Transverse colon (tissue), 4 donors: Measurements from ENCODE around the gene MYD88. TPM values are rescaled to one million over a fixed set of nuclear protein-coding genes. Genes with fewer than 3 reads are reported as not detected.

Source experiments
- DNase-seq: peaks from one replicate; pipeline ENCODE4 v3.0.0-alpha.2; 2019
- H3K27ac ChIP-seq, 4 donors: fragments of 200-600 bp; sonication (generic); 2 replicates each; pipeline ENCODE4 v1.5.1; 2016 to 2018; ENCODE audit warnings: inconsistent platforms in 4 of 4
- H3K27me3 ChIP-seq: fragments of 200-600 bp; sonication (generic); 2 replicates; pipeline ENCODE4 v1.5.1; 2017; ENCODE audit warnings: inconsistent platforms
- H3K36me3 ChIP-seq, 4 donors: fragments of 200-600 bp; sonication (generic); 2 replicates each; pipeline ENCODE4 v1.5.1; 2017 to 2019; ENCODE audit warnings: inconsistent platforms in 4 of 4
- H3K4me1 ChIP-seq, 4 donors: fragments of 200-600 bp; sonication (generic); 2 replicates each; pipeline ENCODE4 v1.5.1; 2017 to 2020; ENCODE audit warnings: inconsistent platforms in 4 of 4
- H3K4me3 ChIP-seq, 4 donors: fragments of 200-600 bp; sonication (generic); 1 replicate in 1 of 4; 2 replicates in 3 of 4; pipeline versions ENCODE4 v1.5.1 to v1.6.1; 2017 to 2019; ENCODE audit warnings: inconsistent platforms in 4 of 4
- H3K9me3 ChIP-seq, 2 donors: fragments of 200-600 bp; sonication (generic); 2 replicates each; pipeline ENCODE4 v1.5.1; 2017 to 2019; ENCODE audit warnings: inconsistent platforms in 2 of 2
- CTCF ChIP-seq, 5 experiments: fragments of 200-600 bp in 3 of 5; fragments of 450-650 bp in 2 of 5; sonication (generic) in 3 of 5; IDR thresholded peaks; 1 replicate in 2 of 5; 2 replicates in 3 of 5; pipeline ENCODE4 v1.5.1; 2016 to 2017; ENCODE audit warnings: antibody characterized with exemption in 5 of 5, inconsistent platforms in 3 of 5, mild to moderate bottlenecking in 2 of 5, moderate library complexity in 1 of 5
- EP300 ChIP-seq: sonication (generic); formaldehyde crosslinking; IDR thresholded peaks from one replicate; pipeline ENCODE4 v1.6.1; 2017; ENCODE audit warnings: antibody characterized with exemption, low read depth
- POLR2A ChIP-seq: fragments of 450-650 bp; IDR thresholded peaks from one replicate; pipeline ENCODE4 v1.6.1; 2016; ENCODE audit warnings: antibody characterized with exemption, mild to moderate bottlenecking, moderate library complexity
- POLR2AphosphoS5 ChIP-seq, 3 donors: sonication (generic); formaldehyde crosslinking; IDR thresholded peaks; one replicate each; pipeline ENCODE4 v1.6.1; 2016; ENCODE audit warnings: antibody characterized with exemption in 3 of 3
- WGBS, 2 donors: methylation state at CpG; one replicate each; pipeline ENCODE4 v1.1.5; 2018; ENCODE audit warnings: low coverage in 1 of 2; 5-methylcytosine and 5-hydroxymethylcytosine counted together
- in situ Hi-C, 4 donors: fragments of 200-750 bp; cut with MboI; loops; one replicate each; pipeline versions ENCODE4 v1.15.0 to v1.15.1; 2017; ENCODE audit warnings: low sequenced_read_pairs in 3 of 4, low pct_ligation_motif_present in 1 of 4, low pct_unique_long_range_greater_than_20kb in 1 of 4
- intact Hi-C: fragments of 100-400 bp; cut with DNase I; formaldehyde crosslinking; loops from one replicate; pipeline ENCODE4 v1.15.1; 2023; ENCODE audit warnings: low total_unique reads
- total RNA-seq, 4 donors: library from RNA; depleted of rRNA; stranded (reverse); fragments of >200 nt; gene quantifications; one replicate each; pipeline ENCODE4 v1.1.0, GENCODE V29; 2016

MYD88 gene
- total RNA-seq, 4 donors from 2014 or later: 49.0 to 82.2 (median 76.5) TPM

DNA sequence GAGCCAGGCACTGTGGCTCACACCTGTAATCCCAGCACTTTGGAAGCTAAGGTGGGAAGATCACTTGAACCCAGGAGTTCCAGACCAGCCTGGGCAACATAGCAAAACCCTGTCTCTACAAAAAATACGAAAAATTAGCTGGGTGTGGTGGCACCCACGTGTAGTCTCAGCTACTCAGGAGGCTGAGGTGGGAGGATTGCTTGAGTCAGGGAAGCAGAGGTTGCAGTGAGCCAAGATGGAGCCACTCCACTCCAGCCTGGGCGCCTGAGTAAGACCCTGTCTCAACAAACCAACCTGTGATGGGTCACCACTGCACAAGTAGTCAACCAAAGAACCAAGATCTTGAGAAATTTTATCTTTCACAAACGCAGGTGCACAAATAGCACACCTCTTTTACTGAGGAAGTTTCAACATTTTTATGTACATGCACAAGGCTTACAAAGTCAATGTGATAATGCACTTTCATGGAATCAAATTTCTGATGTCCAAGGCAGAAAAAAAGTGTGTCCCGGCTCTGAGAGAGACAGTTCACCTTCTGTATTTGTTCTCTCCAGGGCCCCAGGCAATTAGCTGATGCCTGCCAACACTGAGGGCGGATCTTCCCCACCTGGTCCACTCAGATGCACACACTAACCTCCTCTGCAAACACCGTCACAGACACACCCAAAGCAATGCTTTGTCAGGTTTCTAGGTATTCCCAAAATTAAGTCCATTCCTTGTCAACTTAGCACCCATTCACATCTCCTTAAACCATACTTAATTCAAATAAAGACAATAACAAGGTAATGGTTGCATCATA is 13.9 kb upstream of the MYD88 start:
- H3K4me3 ChIP-seq: no peak overlapping the region
- intact Hi-C loops: no loop called here
- in situ Hi-C loops: loop anchor here in 3 of 4 donors (25.0 kb wide), 2 partner anchors 338 to 363 kb away; partner anchors contain the start of genes EXOG (in 2 of the 3) and ACVR2B (in 1 of the 3)
- H3K27me3 ChIP-seq: no peaks in the 10 kb centered on the region
- no peaks in the 10 kb centered on the region for H3K9me3 ChIP-seq
- H3K36me3 ChIP-seq: peaks cover 0 to 77% (median 33%) of the 10 kb centered on the region in 4 donors
- DNase-seq: no peak
- no peaks in the 10 kb centered on the region for H3K4me1 ChIP-seq
- 71 to 80% methylated on average over 2 to 7 of the region's 7 CpGs for WGBS, 2 donors
- H3K27ac ChIP-seq: no peak overlapping the region
- TF ChIP-seq EP300: no peak
- TF ChIP-seq POLR2A: no peak
- no peak for TF ChIP-seq POLR2AphosphoS5 (IDR thresholded peaks at IDR 0.05)
- TF ChIP-seq CTCF (IDR thresholded peaks at IDR 0.05): no peak

- H3K27ac ChIP-seq: no peak overlapping the region
- H3K36me3 ChIP-seq: peaks cover 0 to 82% (median 36%) of the 10 kb centered on the region in 4 donors
- no peak for TF ChIP-seq POLR2AphosphoS5 (IDR thresholded peaks at IDR 0.05)
- TF ChIP-seq EP300: no peak
- no peak for TF ChIP-seq POLR2A
- no peak for TF ChIP-seq CTCF (IDR thresholded peaks at IDR 0.05)
- WGBS, 2 donors: 98% methylated on average over 11 of the region's 11 CpGs; no CpG with 5 or more reads in 1 of the 2 donors
- no peaks in the 10 kb centered on the region for H3K27me3 ChIP-seq
- intact Hi-C loops: no loop called here
- in situ Hi-C loops: loop anchor here in 2 of 4 donors (25.0 kb wide), 2 partner anchors 337 to 362 kb away; partner anchors contain the start of genes ACVR2B (in 1 of the 2) and EXOG (in 1 of the 2)
- no peak overlapping the region for H3K4me3 ChIP-seq
- no peaks in the 10 kb centered on the region for H3K9me3 ChIP-seq
- no peak for DNase-seq
- H3K4me1 ChIP-seq: peaks cover 0 to 4% (median 0%) of the 10 kb centered on the region in 4 donors
Observed at GRCh38 chr3:38125305-38126120, 12.9 kb upstream of the MYD88 start.

GRCh38 chr3:38126121-38126892 is 12.2 kb upstream of the MYD88 start:
- intact Hi-C loops (no loop called here), in situ Hi-C loops (loop anchor here in 2 of 4 donors (25.0 kb wide), 2 partner anchors 336 to 361 kb away; partner anchors contain the start of genes ACVR2B (in 1 of the 2) and EXOG (in 1 of the 2))
- TF ChIP-seq EP300: no peak
- TF ChIP-seq POLR2A: no peak
- no peak for TF ChIP-seq CTCF (IDR thresholded peaks at IDR 0.05)
- H3K4me3 ChIP-seq: no peak overlapping the region
- H3K36me3 ChIP-seq: peaks cover 0 to 82% (median 32%) of the 10 kb centered on the region in 4 donors
- 97% methylated on average over 5 of the region's 6 CpGs; no CpG with 5 or more reads in 1 of the 2 donors for WGBS, 2 donors
- no peak overlapping the region for H3K27ac ChIP-seq
- H3K4me1 ChIP-seq: peaks cover 0 to 11% (median 0%) of the 10 kb centered on the region in 4 donors
- no peak for DNase-seq
- no peaks in the 10 kb centered on the region for H3K27me3 ChIP-seq
- no peaks in the 10 kb centered on the region for H3K9me3 ChIP-seq
